Epithelial cell of prostate (primary cell): Measurements from ENCODE around the gene ANO6.

Experiments
- DNase-seq: peaks from one replicate; pipeline ENCODE4 v3.0.0-alpha.2; 2011; ENCODE audit warnings: low read depth, low spot score
- H3K27ac ChIP-seq: fragments of 450-650 bp; 2 replicates; pipeline ENCODE4 v1.5.1; 2017; ENCODE audit warnings: mild to moderate bottlenecking

The ANO6 gene

DNA sequence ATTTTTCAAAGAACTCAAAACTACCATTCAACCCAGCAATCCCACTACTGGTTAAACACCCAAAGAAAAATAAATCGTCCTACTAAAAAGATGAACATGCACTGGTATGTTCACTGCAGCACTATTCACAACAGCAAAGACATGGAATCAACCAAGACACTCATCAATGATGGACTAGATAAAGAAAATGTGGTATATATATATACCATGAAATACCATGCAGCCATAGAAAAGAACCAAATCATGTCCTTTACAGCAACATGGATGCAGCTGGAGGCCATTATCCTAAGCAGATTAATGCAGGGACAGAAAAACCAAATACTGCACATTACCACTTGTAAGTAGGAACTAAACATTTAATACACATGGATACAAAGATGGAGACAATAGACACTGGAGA, 3.8 kb upstream of the ANO6 start:
- no peak for DNase-seq
- H3K27ac ChIP-seq = no peak overlapping the region

DNA sequence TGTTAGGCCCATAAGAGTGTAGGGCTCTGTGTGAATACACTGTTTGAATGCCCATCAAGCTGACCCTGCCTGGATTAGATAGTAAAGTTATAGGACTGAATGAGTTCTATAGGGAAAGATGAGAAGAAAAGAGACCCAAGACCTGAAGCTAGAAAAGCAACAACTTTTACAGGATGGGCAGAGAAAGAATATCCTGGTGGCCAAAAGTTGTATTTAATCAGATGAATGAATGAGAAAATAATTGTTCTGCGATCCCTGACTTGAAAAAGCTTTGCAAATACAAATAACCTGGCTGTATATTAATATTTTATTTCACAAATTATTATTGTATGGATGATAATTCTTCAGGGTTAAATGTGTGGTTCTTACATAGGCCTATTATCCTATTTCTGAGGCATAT, 2.8 kb upstream of the ANO6 start:
- H3K27ac ChIP-seq = no peak overlapping the region
- DNase-seq = no peak

DNA sequence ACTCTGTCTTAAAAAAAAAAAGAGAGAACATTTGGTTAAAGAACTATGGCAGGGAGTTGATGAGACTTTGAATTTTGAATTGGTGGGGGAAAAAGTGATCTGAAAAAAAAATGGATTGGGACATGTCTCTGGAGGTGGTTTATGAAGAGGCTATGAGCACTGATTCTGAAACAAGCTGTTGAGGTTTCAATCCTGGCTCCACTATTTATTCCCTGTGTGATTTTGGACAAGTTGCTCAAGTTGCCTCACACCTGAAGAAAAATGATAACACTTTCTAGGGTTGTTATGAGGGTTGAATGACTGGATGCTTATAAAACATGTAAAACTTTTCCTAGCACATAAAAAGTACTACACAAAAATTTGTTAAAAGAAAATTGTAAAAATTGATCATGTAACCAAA, 1.8 kb upstream of the ANO6 start:
- no peak overlapping the region for H3K27ac ChIP-seq
- DNase-seq = no peak

DNA sequence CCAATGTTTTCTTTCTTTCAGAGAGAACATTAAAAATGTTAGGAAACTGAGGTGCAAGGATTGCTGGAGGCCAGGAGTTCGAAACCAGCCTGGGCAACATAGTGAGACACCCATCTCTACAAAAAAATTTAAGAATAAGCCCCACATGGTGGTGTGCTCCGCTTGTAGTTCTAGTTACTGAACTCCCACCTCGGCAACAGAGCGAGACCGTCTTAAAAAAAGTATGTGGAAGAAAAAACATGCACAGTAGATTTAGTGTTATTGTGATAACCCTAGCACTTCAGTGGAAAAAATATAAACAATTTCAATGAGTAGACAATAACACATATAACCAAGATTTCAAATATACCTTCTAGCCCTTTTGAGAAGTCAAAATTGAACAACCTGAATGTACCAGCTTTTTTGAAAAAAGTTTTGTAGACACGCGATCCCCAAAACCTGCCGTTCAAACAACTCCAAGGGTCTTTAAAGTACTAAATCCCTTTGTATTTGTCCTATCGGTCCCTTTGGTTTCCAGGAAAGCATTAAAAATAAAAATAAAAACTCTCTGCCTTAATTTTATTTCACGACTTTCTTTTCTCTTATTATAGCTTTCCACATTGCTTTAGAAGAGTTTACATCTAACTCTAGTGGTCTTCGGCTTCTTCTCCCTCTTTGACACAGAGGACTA, 1.0 kb upstream of the ANO6 start:
- no peak for DNase-seq
- H3K27ac ChIP-seq = peak overlapping the region; percentile 92

DNA sequence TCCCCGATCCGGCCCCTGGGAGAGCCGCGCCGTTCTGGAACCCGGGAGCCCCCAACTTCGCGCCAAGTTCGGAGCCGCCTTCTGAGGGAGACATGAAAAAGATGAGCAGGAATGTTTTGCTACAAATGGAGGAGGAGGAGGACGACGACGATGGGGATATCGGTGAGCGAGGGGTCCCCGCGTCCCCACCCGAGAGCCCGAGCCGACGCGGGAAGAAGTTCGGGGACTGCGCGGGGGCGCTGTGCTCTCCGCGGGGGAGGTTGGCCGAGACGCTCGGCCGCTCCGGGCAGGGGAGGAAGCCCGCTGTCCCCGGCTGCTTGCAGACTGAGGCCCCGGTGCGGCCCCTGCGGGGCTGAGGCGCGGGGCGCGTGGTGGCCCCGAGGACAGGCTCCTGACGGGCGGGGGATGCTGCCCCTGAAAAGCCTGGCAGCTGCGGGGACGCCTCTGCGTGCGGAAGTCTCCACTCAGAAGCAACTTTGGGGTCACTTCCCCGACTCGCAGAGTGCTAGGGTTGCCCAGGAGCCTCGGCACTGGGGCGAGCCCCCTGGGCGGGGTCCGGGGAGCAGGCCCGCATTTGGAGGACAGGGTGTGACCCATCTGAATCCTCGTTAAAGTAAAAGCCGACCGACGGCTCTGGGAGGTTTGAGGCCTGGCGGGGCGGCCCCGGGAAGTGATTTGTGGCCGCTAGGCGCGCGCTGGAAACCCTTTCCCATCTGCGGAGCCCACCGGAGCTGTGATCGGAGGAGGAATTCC, 511 bp downstream of the ANO6 start:
- peak overlapping the region; percentile 92 for H3K27ac ChIP-seq
- no peak for DNase-seq

DNA sequence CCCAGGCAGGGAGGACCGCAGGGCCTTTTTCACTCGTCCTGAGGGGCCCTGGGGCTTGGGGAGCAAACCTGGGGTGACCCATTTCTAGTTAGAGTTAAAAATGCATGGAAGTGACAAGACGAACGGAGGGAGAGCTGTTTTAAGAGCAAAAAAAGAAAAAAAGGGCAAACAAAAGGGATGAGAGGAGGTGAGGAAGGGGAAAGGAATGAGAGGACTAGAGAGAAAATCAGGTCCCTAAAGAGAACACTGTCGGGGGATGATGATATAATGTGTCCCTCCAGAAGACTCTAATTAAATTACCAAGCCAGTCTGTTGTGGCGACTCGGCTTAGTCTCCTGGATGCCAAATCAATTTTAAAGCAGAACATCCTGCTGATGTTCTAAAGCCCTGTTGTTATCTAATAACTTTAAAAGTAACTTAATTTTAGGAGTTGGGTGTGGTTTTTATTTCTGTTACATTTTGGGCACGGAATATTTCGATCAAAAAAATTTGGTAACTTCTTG, 1.1 kb downstream of the ANO6 start:
- H3K27ac ChIP-seq = peak overlapping the region; percentile 92
- no peak for DNase-seq

DNA sequence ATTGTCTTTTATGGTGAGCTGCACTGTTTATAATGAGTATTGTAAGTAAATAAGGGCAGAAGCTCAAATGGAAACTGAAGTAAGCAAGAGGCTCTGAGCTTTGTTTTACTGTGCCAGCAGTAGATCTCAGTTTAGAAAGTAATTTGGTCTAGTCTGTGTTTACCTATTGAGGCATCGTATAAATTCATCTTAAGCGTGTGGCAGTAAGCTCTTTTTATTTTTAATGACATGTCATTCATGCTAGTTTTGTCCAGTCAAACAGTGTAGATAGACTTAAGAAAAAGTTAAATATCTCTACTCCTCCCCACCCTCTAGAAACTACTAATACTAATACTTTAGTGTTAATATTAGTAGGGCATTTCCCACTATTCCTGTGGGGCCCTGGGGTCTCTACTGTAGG, 2.0 kb downstream of the ANO6 start:
- DNase-seq = no peak
- peak overlapping the region; percentile 92 for H3K27ac ChIP-seq

DNA sequence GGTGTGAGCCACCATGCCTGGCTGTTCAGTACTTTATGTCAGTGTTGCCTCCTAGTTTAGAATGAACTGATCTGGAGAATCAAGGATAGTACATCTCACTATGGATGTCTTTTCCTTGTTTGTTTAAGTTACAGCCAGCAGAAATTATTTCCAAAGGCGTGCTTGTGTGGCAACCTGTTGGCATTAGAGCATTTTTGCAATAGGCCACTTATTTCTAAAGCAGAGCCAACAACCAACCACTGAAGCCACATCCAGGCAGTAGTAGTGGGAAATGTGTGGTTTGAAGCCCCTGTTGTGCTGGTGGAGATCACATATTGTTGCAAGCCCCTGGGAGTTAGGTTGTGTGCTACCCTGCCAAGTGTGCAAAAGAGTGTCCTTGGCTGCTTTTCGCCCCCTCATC, 3.7 kb downstream of the ANO6 start:
- DNase-seq = no peak
- peak overlapping the region; percentile 58 for H3K27ac ChIP-seq

DNA sequence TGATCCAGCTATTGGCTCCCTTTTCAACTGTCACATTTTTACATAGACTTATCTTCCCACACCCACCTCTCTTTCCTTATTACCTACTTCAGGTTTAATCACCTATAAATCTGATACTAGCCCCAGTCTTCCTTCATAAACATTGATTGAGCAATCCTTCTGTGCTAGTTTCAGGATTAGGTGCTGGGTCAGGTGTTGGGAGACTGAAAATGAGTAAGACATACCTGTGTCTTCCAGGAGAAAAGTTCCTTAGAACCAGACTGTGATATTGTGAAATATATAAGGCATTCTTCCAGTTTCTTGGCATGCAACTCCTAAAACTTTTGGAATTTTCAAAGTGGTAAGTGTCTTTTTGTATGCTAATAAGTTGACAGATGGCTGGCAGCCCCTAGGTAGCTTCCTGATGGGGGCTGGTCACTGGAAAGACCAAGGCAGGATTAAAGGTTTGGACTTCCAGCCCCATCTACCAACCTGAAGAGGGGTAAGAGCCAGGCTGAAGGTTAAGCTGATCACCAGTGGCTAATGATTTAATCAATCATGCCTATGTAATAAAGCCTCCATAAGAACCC, 4.6 kb downstream of the ANO6 start:
- H3K27ac ChIP-seq = peak overlapping the region; percentile 58
- peak; percentile 76 for DNase-seq

DNA sequence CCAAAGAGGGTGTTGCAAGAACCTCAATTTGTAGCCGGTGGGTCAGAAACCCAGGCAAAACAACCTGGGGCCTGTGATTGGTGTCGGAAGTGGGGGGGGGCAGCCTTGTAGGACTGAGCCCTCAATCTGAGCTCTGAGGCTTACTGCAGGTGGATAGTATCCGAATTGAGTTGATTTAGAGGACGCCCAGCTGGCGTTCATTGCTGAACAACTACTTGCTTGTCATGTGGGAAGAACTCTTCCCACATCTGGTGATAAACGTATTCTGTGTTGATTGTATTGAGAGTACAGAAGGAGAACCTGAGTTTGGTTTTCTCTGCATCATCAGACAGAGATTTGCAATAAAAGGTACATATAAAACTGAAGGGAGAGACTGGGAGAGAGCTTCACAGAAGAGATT, 5.1 kb downstream of the ANO6 start:
- DNase-seq = no peak
- peak overlapping the region; percentile 58 for H3K27ac ChIP-seq

DNA sequence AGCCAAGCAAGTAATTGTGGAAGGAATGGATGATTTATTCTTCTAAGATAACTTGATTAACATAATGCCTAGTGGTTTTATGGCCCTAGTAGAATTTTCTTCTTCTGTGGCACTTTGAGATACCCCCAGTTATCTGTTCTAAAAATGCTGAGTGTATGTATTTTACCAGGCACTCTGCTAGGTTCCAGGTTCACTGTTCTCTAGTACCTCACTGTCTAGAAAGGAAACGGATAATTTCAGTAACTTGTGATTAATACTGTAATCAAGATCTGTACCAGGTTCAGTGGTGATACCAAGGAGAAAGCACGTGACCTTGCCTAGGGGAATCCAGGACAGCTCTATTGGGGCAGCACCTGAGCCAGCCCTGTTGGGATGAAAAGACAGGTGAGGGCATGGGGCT, 8.0 kb downstream of the ANO6 start:
- H3K27ac ChIP-seq = peak overlapping the region; percentile 20
- DNase-seq = no peak

DNA sequence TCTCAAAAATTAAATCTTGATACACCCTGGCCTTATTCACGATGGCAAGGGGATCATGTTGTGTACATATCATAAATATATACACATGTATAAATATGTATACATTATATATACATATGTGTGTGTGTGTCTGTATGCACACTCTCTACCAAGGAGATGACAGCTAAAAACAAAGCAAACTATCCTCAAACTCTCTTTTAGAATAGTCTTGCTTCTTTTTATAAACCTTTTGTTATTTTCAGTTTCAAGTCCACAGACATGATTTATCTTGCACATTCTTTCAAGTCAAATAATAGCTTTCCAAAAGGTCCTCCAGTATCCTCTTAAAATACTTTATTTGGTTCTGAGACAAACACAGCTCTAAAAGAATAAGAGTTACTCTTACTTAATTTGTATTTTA, 8.4 kb downstream of the ANO6 start:
- DNase-seq = no peak
- H3K27ac ChIP-seq = peak overlapping the region; percentile 20

DNA sequence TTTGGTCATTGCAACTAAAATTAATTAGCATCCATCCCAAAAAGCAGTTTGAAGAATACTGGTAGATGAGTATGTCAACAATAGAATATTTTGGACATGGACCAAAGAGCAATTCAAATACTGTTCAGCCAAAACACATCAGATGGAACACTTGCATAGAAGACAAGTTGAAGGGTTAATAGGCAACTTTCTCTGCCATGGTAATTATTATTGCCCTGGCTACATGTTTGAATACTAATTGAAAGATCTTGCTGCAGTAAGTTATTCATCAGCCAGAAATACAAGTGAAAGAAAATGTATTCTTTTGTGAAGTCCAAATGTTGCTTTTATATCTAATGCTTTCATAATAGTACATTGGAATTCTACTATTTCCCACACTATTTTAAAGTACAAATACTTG, 10.1 kb downstream of the ANO6 start:
- no peak for DNase-seq
- H3K27ac ChIP-seq = no peak overlapping the region

DNA sequence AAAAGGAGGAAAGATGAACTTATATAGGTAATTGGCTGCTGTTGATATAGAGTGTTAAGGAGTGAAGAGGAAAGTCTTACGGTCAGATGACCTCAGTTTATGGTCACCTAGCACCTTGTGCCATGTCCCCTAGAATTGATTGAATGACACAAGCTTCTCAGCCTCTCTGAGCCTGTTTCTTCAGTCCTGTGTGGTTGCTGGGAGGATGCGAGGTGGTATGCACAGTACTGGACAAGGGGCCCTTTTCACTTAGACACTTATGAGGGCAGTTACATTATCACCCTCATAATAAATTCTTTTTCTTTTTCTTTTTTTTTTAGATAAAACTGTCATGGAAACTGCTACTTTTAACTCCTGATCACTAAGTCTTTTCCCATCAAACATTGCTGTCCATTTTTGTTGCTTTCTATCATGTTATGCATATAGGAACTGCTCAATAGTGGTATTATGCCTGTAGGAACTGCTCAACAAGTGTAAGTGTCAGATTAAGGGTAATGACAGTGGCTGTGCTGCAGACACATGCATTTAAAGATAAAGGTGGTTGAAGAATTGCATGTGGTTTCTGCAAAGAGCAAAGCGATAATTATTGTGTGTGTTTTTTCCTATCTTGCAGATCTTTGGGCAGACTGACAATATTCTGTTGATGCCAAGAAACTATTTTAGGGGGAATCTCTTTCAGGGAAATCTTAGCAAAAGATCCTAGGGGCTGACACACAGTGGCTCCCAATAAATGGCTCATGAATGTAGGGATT, 11.6 kb downstream of the ANO6 start:
- no peak overlapping the region for H3K27ac ChIP-seq
- no peak for DNase-seq

DNA sequence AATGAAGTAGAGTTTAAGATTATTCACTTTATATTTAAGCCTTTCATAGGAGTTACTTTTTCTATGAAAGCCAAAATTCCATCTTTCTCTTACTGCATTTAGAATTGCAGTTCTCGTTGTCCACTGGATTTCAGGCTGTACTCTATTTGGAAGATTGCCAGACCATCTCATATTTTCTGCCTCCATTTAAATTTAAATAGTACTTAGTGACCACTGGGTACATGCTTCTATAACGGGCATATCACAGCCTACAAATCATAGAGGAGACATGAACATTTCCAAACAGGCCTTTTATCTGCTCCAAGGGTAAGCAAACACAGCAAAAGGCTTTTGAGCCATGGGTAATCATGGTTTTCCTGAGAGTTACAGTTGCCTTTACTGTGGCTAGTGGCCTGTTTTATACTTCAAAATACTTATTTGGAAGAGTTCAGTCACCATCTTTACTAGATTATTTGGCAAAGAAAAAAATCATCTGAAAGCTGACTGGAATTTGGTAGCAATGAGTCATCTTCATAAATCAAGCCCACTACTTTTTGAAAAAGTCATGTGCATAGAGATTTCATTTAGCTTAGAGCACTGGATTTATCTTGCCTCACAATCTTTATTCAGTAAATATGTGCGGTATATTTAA, 15.7 kb downstream of the ANO6 start:
- no peak for DNase-seq
- peak overlapping the region; percentile 90 for H3K27ac ChIP-seq

DNA sequence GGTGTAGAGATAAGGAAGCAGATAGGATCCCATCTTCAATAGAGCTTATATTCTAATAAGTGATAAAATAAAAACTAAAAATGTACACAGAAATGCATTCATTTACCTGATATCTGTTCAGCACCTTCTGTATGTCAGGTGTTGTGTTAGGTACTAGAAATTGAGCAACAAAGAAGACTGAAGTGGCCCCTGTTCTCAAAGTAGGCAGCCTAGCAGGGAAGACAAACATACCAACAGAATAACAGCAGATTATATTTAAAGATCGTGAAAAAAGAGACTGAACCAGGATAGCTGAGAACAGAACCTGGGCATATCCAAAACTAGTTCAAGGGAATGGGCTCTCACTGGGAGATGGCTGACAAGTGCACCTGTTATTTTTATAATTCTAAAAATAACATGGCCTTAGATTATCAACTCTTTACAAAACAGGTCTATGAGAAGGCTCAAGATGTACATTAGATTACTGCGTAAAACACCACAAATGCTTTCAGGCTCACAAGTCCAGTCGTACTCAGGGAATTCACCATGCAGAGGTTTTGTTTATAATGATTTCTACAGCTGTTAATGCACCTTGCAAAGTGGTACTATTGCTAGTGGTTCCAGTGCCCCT, 16.4 kb downstream of the ANO6 start:
- no peak for DNase-seq
- H3K27ac ChIP-seq = peak overlapping the region; percentile 90

DNA sequence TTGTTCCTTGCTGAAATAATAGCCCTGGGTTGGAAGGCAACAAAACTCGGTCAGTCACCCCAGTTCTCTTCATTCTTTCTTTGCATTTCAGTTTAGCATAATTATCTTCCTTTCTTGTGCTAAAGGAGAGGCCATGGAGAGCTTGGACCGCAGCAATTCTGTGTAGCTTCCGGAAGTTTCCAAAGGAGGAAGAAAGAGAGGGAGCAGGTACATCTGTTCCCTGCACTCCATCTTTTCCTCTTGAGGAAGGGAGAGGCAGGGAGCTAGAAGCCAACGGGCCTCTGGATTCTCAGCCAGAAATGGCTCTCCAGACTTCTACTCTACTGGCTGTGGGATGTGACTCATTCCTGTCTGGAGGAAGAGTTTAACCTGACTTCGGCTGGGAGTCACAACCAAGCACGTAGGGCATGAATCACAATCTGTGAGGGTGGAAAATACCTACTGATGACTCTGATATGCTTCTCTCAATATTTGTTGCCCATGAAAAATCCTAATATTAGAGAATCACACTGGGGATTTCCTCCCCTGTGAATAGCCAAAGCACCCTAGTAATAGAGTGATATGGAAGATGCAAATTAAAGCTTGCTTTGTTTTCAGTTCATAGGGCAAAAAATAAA, 17.0 kb downstream of the ANO6 start:
- peak overlapping the region; percentile 90 for H3K27ac ChIP-seq
- DNase-seq = peak; percentile 95

DNA sequence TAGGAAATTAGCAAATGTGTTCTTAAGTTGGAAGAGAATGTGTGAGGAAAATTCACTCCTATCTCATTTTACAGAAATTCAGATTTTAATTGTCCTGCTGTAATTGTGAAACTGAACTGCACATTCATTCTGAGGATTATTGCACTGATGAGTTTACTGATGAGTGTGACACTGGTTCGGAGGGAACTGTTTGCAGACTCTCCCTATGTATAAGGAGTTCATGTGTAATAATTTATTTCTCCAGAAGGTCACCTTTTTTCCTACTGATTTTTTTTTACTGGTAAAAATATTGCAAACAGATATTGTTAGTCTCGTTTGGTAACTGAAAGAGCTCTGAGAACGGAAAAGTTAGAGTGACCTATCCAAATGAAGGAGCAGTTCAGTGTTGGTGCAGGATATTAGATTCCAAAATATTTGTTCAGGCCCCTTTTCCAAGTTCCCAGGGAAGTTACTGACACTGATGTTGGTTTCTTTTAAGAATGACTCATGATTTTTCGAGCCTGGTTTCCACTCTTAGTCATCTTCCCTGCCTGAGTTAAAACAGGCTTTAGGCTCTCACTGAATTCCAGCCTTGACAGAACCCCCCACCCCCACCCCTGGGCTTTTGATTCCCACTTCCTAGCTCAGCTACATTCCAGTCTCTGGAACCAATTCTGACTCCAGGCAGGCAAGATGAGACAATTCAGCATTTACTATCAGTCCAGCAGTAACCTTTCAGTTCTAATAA, 18.4 kb downstream of the ANO6 start:
- peak; percentile 84 for DNase-seq
- peak overlapping the region; percentile 90 for H3K27ac ChIP-seq
